HL-60 (cell line): ENCODE measurements around the gene GABPB2.

Experiments used
- POLR2AphosphoS5 ChIP-seq: IDR thresholded peaks from 2 replicates; pipeline ENCODE4 v1.6.1; 2012; ENCODE audit warnings: low read depth
- TF ChIP-seq, protein P1 (sequence below): IDR thresholded peaks from one replicate; pipeline ENCODE4 v1.5.1; 2011; ENCODE audit warnings: low read length, control low read depth, inconsistent platforms; ENCODE audit not compliant: insufficient read depth

GRCh38 chr1:151085953-151086559 is 15.5 kb downstream of the GABPB2 start:
- TF ChIP-seq, protein P1, sequence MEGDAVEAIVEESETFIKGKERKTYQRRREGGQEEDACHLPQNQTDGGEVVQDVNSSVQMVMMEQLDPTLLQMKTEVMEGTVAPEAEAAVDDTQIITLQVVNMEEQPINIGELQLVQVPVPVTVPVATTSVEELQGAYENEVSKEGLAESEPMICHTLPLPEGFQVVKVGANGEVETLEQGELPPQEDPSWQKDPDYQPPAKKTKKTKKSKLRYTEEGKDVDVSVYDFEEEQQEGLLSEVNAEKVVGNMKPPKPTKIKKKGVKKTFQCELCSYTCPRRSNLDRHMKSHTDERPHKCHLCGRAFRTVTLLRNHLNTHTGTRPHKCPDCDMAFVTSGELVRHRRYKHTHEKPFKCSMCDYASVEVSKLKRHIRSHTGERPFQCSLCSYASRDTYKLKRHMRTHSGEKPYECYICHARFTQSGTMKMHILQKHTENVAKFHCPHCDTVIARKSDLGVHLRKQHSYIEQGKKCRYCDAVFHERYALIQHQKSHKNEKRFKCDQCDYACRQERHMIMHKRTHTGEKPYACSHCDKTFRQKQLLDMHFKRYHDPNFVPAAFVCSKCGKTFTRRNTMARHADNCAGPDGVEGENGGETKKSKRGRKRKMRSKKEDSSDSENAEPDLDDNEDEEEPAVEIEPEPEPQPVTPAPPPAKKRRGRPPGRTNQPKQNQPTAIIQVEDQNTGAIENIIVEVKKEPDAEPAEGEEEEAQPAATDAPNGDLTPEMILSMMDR, result no peak
- TF ChIP-seq POLR2AphosphoS5, result no peak
